ENCODE data around the gene GRIA1. TPM values are rescaled to one million over a fixed set of nuclear protein-coding genes. Genes with fewer than 3 reads are reported as not detected.

The GRIA1 gene
- total and polyA plus RNA-seq, 2 of the 4 experiments (the other 2 are of a cell fraction): 0.48 to 1.3 TPM

- no peak overlapping the region for H4K8ac ChIP-seq (ENCODE audit: low read depth in 2 of 2, low read length in 2 of 2)
- H3K27me3 ChIP-seq (ENCODE audit: control insufficient read depth, insufficient read depth, low read length): no peaks in the 10 kb centered on the region
- H2BK5ac ChIP-seq (ENCODE audit: low read depth, low read length, poor library complexity, severe bottlenecking): no peak overlapping the region
- dilution Hi-C loops (cut with HindIII; ENCODE audit: low sequenced_read_pairs, unreplicated experiment) (no loop called here), intact Hi-C loops (cut with micrococcal nuclease) (no loop called here), in situ Hi-C loops (cut with MboI; ENCODE audit: low sequenced_read_pairs) (no loop called here)
- H2BK20ac ChIP-seq (ENCODE audit: low read depth, low read length): no peak overlapping the region
- no peak overlapping the region for H3K4me3 ChIP-seq (ENCODE audit: insufficient read depth, low read depth, low read length)
- no peak overlapping the region for H2BK15ac ChIP-seq (ENCODE audit: low read depth, low read length)
- POLR2A ChIA-PET (ENCODE audit: unreplicated experiment): no interaction called here
- no peak overlapping the region for H2AK9ac ChIP-seq (replicated peaks; ENCODE audit: low read depth, low read length, poor library complexity)
- no peak overlapping the region for H2AK5ac ChIP-seq (ENCODE audit: low read depth, low read length)
- H3K36me3 ChIP-seq (ENCODE audit: control insufficient read depth, insufficient read depth, low read length): no peaks in the 10 kb centered on the region
- BruUV-seq (replicated peaks): no TSS peak
- H3K4ac ChIP-seq (ENCODE audit: low read depth, low read length): no peak overlapping the region
- H3K4me1 ChIP-seq (ENCODE audit: control insufficient read depth, insufficient read depth, low read length): no peaks in the 10 kb centered on the region
- no peak overlapping the region for H2BK120ac ChIP-seq (ENCODE audit: low read depth, low read length)
- H2AFZ ChIP-seq (replicated peaks; ENCODE audit: low read length, poor library complexity): no peak overlapping the region
- H3K14ac ChIP-seq (replicated peaks; ENCODE audit: low read depth, low read length): no peak overlapping the region
- no peaks in the 10 kb centered on the region for H3K9me1 ChIP-seq (ENCODE audit: insufficient read depth, low read length)
- H4K5ac ChIP-seq (ENCODE audit: low read depth, low read length): no peak overlapping the region
- H3K27ac ChIP-seq (ENCODE audit: insufficient read depth, low read length): no peak overlapping the region
- no peaks in the 10 kb centered on the region for H4K20me1 ChIP-seq (ENCODE audit: insufficient read depth, low read length)
- H3K18ac ChIP-seq (ENCODE audit: low read depth, low read length): no peak overlapping the region
- ATAC-seq (ENCODE audit: low read depth) (no peak), DNase-seq (no peak)
- H3K4me2 ChIP-seq (ENCODE audit: low read depth, low read length): no peak overlapping the region
- no peak overlapping the region for H4K91ac ChIP-seq (ENCODE audit: insufficient read depth, low read depth, low read length)
- H3K79me1 ChIP-seq (ENCODE audit: low read depth in 1 of 2, low read length in 2 of 2): no peaks in the 10 kb centered on the region
- CTCF ChIA-PET: no interaction called here
- H3K56ac ChIP-seq (ENCODE audit: extremely low read depth, insufficient read depth, low read length): no peak overlapping the region
- H3K9ac ChIP-seq (ENCODE audit: low read depth, low read length): no peak overlapping the region
- no peak overlapping the region for H3K23ac ChIP-seq (ENCODE audit: low read depth, low read length)
- no peaks in the 10 kb centered on the region for H3K9me3 ChIP-seq (ENCODE audit: control insufficient read depth, insufficient read depth, low read length)
- TF ChIP-seq RFX5 (IDR thresholded peaks at IDR 0.05; ENCODE audit: low read depth, low read length): no peak
- TF ChIP-seq CHD1 (IDR thresholded peaks at IDR 0.05; ENCODE audit: low read depth, low read length): no peak
- TF ChIP-seq RAD21 (IDR thresholded peaks at IDR 0.05; ENCODE audit: low read length): no peak
- no peak for TF ChIP-seq CEBPB (IDR thresholded peaks at IDR 0.05; ENCODE audit: low read depth, low read length)
- no peak for TF ChIP-seq RCOR1 (IDR thresholded peaks at IDR 0.05; ENCODE audit: insufficient replicate concordance, low read length)
- TF ChIP-seq BHLHE40 (IDR thresholded peaks at IDR 0.05; ENCODE audit: low read depth, low read length): no peak
- no peak for TF ChIP-seq POLR2A (IDR thresholded peaks at IDR 0.05; ENCODE audit: low read depth, low read length)
- TF ChIP-seq MAFK (IDR thresholded peaks at IDR 0.05; ENCODE audit: low read depth, low read length): no peak
- no peak for TF ChIP-seq MXI1 (IDR thresholded peaks at IDR 0.05; ENCODE audit: borderline replicate concordance, low read depth, low read length)
- TF ChIP-seq, protein P1, sequence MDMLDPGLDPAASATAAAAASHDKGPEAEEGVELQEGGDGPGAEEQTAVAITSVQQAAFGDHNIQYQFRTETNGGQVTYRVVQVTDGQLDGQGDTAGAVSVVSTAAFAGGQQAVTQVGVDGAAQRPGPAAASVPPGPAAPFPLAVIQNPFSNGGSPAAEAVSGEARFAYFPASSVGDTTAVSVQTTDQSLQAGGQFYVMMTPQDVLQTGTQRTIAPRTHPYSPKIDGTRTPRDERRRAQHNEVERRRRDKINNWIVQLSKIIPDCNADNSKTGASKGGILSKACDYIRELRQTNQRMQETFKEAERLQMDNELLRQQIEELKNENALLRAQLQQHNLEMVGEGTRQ (IDR thresholded peaks at IDR 0.05; ENCODE audit: low read depth, low read length): no peak
- no peak for TF ChIP-seq MAZ (IDR thresholded peaks at IDR 0.05; ENCODE audit: borderline replicate concordance, low read depth, low read length)
- no peak for TF ChIP-seq ELK1 (IDR thresholded peaks at IDR 0.05; ENCODE audit: borderline replicate concordance, low read depth, low read length)
- no peak for TF ChIP-seq CTCF (conservative IDR thresholded peaks at IDR 0.05; ENCODE audit: low read depth, low read length)
These were observed 107.6 kb downstream of the GRIA1 start for GRCh38 chr5:153598099-153598498.
